Progenitor cell of endocrine pancreas (in vitro differentiated cells): ENCODE data around the gene ABCF1. TPM values are rescaled to one million over a fixed set of nuclear protein-coding genes. Genes with fewer than 3 reads are reported as not detected.

Source experiments
- DNase-seq: peaks from one replicate; pipeline ENCODE4 v3.0.0; 2021; ENCODE audit warnings: low spot score; ENCODE audit not compliant: unreplicated experiment
- H3K27ac Mint-ChIP-seq: 2 replicates; pipeline ENCODE4 v1.8.0; 2021; ENCODE audit warnings: mild to moderate bottlenecking, moderate library complexity, mixed read lengths
- H3K27me3 Mint-ChIP-seq: 2 replicates; pipeline ENCODE4 v1.8.0; 2021; ENCODE audit warnings: mixed read lengths
- H3K36me3 Mint-ChIP-seq: 2 replicates; pipeline ENCODE4 v1.8.0; 2022; ENCODE audit warnings: mixed read lengths; ENCODE audit not compliant: insufficient read depth
- H3K4me1 Mint-ChIP-seq: 2 replicates; pipeline ENCODE4 v1.8.0; 2021; ENCODE audit warnings: low read depth, mixed read lengths
- H3K4me3 Mint-ChIP-seq: 2 replicates; pipeline ENCODE4 v1.8.0; 2021; ENCODE audit warnings: low read depth, mild to moderate bottlenecking, moderate library complexity, mixed read lengths
- H3K9me3 Mint-ChIP-seq: 2 replicates; pipeline ENCODE4 v1.8.0; 2021; ENCODE audit warnings: low read depth, mixed read lengths
- CTCF ChIP-seq: fragments of 200-600 bp; sonication (generic); IDR thresholded peaks from one replicate; pipeline ENCODE4 v1.5.0; 2021; ENCODE audit warnings: antibody characterized with exemption, mild to moderate bottlenecking; ENCODE audit not compliant: unreplicated experiment
- total RNA-seq: library from RNA; stranded (reverse); gene quantifications from 2 replicates; pipeline ENCODE4 v1.2.1, GENCODE V29; 2021

The ABCF1 gene
- total RNA-seq, 1 donor from 2014 or later = 72.0 TPM

- TF ChIP-seq CTCF = no peak
- no peaks in the 10 kb centered on the region for H3K9me3 Mint-ChIP-seq
- H3K36me3 Mint-ChIP-seq = peaks cover 35% of the 10 kb centered on the region
- H3K27me3 Mint-ChIP-seq = no peaks in the 10 kb centered on the region
- no peak overlapping the region for H3K4me3 Mint-ChIP-seq
- no peaks in the 10 kb centered on the region for H3K4me1 Mint-ChIP-seq
- H3K27ac Mint-ChIP-seq = no peak overlapping the region
- DNase-seq = no peak
Measured at GRCh38 chr6:30601815-30602641, 30.8 kb downstream of the ABCF1 start.

- no peak overlapping the region for H3K4me3 Mint-ChIP-seq
- DNase-seq = no peak
- no peaks in the 10 kb centered on the region for H3K27me3 Mint-ChIP-seq
- peaks cover 3% of the 10 kb centered on the region for H3K4me1 Mint-ChIP-seq
- peaks cover 44% of the 10 kb centered on the region for H3K36me3 Mint-ChIP-seq
- no peak for TF ChIP-seq CTCF
- H3K9me3 Mint-ChIP-seq = no peaks in the 10 kb centered on the region
- H3K27ac Mint-ChIP-seq = no peak overlapping the region
Measured at GRCh38 chr6:30603961-30604360, 32.7 kb downstream of the ABCF1 start.

GRCh38 chr6:30610065-30610464 lies 38.8 kb downstream of the ABCF1 start:
- no peak for TF ChIP-seq CTCF
- Mint-ChIP-seq H3K4me1 (peaks cover 31% of the 10 kb centered on the region), H3K9me3 (no peaks in the 10 kb centered on the region), H3K27ac (peak overlapping the region; percentile 75), H3K4me3 (no peak overlapping the region), H3K27me3 (no peaks in the 10 kb centered on the region), H3K36me3 (peaks cover 35% of the 10 kb centered on the region)
- DNase-seq = no peak

GRCh38 chr6:30611150-30611855 lies 40.1 kb downstream of the ABCF1 start:
- H3K4me3 Mint-ChIP-seq = no peak overlapping the region

More at GRCh38 chr6:30611150-30611855, 40.1 kb downstream of the ABCF1 start:
- no peak for DNase-seq
- Mint-ChIP-seq H3K4me1 (peaks cover 31% of the 10 kb centered on the region), H3K36me3 (peaks cover 37% of the 10 kb centered on the region), H3K27me3 (no peaks in the 10 kb centered on the region), H3K9me3 (no peaks in the 10 kb centered on the region), H3K27ac (peak overlapping the region; percentile 21)
- TF ChIP-seq CTCF = no peak
